HG03045 (cell line): ENCODE results near the gene EPB41L5.
A peak's percentile ranks its signal among the peaks of the same experiment; 100 is the strongest.
"Not testable (repeated sequence)": the region's sequence is repeated elsewhere in the genome, so short reads cannot be mapped to it uniquely, and the experiment has no call there.

ENCODE experiments used
- ATAC-seq: cut with Tn5 transposase; IDR thresholded peaks from one replicate; pipeline ENCODE4 v1.9.1; 2021; ENCODE audit warnings: mild to moderate bottlenecking, moderate library complexity; ENCODE audit not compliant: unreplicated experiment

Gene EPB41L5

DNA sequence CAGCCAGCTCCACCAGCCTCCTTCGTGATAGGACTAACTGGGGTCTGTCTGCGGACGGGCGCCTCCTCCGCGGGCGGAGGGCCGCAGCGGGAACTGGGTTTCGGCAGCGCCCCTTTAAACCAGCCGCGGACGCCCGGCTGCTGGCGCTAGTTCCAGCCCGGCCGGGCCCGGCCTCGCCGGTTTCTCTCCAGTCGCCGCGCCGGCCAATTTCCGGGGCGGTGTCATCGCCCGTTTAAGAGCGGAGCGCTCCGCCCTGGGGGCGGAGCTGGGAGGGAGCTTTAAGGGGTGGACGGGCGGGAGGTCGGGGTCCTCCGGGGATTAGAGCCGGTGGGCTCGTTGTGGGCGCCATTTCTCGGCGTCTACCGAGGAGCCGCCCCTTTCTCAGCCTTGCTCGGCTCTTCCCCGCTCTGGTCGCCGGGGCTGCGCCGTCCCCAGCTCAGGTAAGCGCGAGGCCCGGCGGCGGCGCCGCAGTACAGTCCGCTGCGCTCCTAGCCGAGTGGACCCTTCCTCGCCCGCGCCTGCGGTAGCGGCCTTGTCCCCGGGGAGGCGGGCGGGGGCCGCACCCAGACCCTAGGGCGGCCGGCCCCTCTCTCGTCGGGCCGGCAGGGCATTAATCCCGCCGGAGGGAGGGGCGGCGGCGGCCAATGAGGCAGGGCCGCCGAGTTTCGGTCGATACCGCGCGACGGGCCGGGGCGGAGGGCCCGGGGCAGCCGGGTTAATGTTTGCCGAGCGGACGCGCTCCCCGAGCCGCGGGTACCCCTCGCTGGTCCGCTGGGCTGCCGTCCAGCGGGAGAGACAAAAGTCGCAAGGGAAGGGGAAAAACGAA, at the start of gene EPB41L5:
EPB41L5 (plus strand) TSS at position 307 of the 826 bp plus-strand sequence. CDS start 6,008 bp downstream, outside the sequence.
- peak; percentile 99 for ATAC-seq

GRCh38 chr2:119981896-119982295, 31.0 kb upstream of the EPB41L5 start:
- no peak for ATAC-seq

GRCh38 chr2:119982506-119982905, 30.4 kb upstream of the EPB41L5 start:
- ATAC-seq, result no peak

GRCh38 chr2:119983108-119983507, 29.8 kb upstream of the EPB41L5 start:
- no peak for ATAC-seq

DNA sequence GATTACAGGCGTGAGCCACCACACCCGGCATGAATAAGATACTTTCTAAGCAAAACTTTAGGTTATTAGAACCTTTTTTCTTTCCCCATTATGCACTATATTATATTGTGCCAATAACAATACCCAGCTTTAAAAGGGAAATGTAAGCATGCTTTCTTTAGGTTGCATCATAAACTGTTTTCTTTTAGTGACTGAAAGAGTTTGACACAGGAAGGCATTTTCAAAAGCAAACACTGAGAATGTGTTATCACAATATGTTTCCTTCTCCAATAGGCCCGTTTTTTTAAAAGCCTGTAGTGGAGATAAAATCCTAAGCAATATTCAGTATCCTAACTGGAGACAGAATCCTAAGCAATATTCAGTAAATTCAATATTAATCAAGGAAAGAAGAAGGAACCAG, 16.7 kb upstream of the EPB41L5 start:
- no peak for ATAC-seq

GRCh38 chr2:119996896-119997891, 15.7 kb upstream of the EPB41L5 start:
- ATAC-seq, result not testable (repeated sequence)

GRCh38 chr2:120001471-120001870, 11.4 kb upstream of the EPB41L5 start:
- ATAC-seq, result no peak

DNA sequence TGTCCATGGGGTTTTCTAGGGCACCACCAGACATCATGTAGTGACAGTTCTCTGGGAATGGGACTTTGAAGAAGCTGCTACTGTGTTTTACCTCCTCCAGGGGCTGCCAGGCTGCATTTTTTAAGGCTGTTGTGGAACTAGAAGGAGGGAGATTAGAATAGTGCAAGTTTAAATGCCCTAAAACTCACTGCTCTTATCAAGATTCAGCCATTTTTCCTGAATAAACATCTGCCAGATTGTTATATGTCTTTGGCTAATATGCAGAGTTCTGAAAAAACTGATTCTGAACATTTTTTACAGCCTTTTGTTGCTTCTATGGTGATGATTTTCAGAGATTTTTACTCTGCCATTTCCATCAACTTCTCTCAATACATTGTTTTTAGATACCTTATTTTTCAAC, 8.6 kb upstream of the EPB41L5 start:
- no peak for ATAC-seq

- ATAC-seq, result peak; percentile 74
Measured at GRCh38 chr2:120005834-120006521, 6.9 kb upstream of the EPB41L5 start.

- no peak for ATAC-seq
Measured at GRCh38 chr2:120007851-120008250, 5.0 kb upstream of the EPB41L5 start.

DNA sequence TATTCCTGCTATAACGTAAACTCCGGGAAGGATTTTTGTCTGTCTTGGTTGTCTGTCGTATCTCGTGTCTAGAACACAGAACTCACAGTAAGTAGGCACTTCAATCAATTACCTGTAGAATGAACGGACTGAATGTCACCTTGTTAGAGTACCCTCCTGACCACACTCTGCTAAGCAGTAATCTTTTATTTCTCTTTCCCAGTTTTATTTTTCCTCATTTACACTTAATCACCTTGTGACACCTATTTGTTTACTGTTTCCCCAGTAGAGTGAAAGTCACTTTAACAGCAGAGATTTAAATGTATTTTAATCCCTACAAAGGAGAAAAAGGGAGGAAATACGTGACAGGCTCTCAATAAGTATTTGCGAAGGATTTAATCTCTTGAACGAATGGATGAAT, 514 bp upstream of the EPB41L5 start:
- no peak for ATAC-seq

DNA sequence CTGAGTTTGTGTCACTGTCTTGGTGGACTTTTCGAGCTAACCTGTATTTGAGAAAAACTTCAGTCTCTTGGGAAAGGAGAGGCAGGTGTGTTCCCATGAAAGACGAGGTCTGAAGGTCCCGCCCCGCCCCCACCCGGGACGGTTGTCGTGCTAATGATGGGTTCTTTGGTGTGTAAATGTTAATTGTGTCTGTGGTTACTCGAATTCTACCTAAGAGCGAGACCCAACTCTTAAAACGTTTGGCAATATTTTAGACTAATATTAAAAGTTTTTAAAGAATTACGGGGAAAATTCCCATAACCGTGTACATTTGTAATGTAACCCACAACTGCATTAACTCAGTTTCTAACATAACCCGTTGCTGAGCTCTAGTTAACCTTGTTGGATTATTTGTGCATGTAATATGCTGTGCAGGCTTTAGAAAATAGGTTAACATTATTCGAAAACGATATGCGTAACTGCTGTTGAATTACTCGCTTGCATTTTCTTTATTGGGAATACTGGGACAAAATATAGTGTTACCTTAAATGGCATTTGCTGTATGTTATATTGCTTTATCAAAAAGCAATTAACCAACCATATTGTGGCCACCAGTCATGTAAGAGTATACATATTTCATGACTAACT, 833 bp downstream of the EPB41L5 start:
- ATAC-seq, result no peak

GRCh38 chr2:120014226-120014980, 1.5 kb downstream of the EPB41L5 start:
- ATAC-seq, result no peak

DNA sequence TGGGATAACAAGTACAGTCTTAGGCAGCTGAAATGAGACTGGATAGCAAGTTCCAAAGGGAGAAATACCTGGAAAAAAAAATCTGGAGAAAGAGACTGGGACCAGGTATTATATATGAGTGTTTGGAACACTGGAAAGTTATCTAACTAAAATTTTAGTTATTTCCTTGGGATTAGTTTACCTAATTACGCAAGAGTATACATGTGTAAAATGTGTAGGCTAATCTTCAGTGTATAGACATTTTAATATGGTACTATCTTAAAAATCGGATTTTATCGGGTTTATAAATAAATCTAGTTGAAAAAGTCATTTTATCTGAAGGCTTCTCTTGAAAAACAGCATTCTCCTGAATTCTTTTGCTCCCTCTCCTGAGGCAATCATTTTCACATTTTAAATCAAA, 3.9 kb downstream of the EPB41L5 start:
- no peak for ATAC-seq

DNA sequence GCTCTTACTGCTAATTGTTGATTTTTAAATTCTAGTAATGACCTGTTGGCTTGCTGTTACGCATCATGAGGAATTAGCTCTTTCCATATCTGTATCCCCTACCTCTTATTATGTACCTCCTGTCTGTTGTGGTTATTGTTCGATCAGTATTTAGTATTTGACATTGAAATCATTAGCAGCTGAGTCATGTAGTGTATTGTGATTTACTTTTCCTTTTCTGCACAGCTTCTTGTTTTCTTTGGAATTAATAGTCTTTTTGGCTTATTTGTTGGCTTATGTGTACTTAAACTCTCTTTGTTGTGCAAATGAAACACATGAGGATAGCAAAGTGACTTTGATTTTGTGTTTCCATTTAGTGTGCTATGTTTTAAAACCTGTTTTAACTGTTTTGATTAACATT, 4.3 kb downstream of the EPB41L5 start:
- ATAC-seq, result no peak

DNA sequence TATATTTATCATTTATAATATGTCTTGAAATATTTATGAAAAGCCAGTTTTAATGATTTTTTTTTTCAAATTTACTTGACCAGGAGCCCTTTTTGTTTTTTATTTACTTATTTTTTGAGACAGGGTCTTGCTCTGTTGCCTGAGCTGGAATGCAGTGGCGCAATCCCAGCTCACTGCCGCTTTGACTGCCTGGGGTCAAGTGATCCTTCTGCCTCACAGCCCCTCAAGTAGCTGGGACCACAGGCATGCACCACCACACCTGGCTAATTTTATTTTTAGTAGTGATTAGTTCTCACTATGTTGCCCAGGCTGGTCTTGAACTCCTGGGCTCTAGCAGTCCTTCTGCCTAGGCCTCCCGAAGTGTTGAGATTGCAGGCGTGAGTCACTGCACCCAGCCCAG, 5.7 kb downstream of the EPB41L5 start:
- ATAC-seq, result no peak

DNA sequence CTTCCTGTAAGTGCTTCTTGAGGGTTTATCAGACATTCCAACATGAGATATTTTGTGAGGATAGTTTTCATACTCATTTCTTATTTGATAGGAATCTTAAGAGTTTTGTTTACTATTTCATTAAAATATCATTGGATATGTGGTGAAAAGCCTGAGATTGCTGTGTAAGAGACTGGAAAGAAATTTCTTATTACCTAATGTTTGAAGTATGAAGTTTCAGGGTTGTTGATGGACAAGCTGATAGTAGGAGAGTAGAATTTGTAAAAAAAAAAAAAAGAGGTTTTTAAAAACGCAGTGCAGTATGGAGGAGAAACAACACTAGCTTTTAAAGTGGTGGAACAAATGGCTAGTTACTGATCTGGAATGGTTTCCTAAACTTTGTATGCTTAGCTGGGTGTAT, 7.7 kb downstream of the EPB41L5 start:
- ATAC-seq, result no peak

- not testable (repeated sequence) for ATAC-seq
Measured at GRCh38 chr2:120022505-120022904, 9.6 kb downstream of the EPB41L5 start.

DNA sequence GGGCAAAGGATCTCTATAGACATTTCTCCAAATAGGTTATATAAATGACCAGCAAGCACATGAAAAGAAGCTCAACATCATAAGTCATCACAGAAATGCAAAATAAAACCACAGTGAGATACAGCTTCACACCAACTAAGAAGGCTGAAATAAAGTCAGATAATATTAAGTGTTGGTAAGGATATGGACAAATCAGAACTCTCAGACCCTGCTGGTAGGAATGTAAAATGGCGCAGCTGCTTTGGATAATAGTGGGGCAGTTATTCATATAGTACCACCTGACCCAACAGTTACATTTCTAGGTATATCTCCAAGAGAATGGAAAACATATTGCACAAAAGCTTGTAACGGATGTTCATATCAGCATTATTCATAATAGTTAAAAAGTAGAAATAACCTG, 14.0 kb downstream of the EPB41L5 start:
- ATAC-seq, result no peak

GRCh38 chr2:120028795-120029194, 15.9 kb downstream of the EPB41L5 start:
- ATAC-seq, result no peak
